Middle frontal gyrus (tissue), 1 donor: ENCODE data around the gene ZNF462.
"Not testable (repeated sequence)": the region's sequence is repeated elsewhere in the genome, so short reads cannot be mapped to it uniquely, and the experiment has no call there.

Experiments used
- DNase-seq: peaks from one replicate; pipeline ENCODE4 v3.0.0-alpha.2; 2015; ENCODE audit warnings: low spot score; ENCODE audit errors: extremely low spot score

The ZNF462 gene

DNA sequence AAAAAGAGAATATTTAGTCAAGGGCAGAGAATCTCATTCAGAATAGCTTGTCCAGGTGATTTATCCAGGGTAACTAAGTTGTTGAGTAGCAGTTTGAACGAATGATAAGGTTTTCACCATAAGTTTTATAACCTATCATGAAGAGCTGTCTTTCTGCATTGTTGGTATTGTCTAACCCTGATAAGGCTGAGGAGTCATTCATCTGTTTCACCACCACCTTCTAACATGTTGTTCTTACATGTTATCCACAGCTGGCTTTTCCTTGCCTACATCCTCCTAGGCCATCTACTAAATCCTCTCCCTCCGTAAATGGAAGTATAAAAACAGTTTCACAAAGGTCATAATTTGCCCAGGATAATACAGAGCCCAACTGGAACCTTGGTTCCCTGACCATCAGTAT lies 24.1 kb downstream of the ZNF462 start:
- no peak for DNase-seq

DNA sequence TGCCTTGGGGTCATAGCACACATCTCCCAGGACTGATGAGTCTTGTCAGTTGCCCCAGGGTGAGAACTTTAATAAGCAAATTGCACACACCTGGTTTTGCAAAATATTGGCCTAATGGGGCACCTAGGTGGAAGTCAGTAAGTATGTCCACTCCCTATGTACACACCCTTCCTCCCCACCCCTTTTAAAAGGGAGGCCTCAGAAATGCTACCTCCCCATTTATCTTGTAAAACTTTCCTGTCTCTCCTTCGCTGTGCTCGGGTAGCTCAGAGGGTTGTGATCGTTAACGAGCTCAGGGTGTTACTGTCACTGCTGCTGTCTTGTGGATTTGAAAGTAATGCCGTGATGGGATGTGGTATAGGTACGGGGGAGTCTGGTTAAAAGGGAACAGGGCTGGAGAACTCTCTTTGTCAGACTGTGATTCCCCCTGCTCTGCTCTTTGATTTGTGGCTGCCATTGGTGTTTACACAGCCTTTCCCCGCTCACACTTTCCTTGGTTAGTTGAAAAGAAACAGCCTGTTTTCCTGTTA lies 26.2 kb downstream of the ZNF462 start:
- no peak for DNase-seq

DNA sequence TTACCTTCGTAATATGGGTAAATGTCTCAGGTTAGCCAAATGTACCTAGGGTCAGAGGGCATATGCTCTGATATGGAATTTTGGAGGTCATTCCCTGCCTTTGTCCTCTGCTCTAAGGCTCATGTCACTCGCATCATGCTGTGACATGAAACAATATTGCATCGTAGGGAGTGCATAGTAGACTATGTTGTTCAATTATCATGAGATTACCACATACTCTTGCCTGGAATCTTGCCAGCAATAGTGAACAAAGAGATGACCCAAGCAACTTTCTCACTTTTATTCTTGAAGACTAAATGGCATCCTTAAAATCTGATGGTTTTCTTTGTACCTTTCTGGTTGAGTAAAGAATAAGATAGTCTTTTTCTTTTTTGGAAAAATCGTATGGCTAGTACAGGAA lies 27.6 kb downstream of the ZNF462 start:
- no peak for DNase-seq

DNA sequence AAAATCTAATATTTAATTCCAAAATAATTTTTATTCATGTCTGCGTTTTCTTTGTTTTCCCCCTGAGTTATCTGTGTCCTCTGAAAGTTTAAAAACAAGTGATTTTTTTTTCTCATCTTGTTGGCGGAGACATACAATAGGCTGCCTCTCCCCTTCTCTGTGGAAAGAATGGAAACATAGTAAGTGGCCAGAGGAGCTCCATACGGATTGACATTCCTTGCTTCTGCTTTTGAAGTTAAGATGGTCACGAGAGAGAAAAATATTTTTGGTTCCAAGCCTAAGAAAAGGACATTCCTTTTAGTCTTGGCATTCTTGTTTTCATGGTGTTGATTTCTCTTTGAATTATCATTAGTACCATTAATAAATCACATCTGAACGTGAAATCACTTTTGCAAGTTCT lies 28.3 kb downstream of the ZNF462 start:
- DNase-seq: no peak

DNA sequence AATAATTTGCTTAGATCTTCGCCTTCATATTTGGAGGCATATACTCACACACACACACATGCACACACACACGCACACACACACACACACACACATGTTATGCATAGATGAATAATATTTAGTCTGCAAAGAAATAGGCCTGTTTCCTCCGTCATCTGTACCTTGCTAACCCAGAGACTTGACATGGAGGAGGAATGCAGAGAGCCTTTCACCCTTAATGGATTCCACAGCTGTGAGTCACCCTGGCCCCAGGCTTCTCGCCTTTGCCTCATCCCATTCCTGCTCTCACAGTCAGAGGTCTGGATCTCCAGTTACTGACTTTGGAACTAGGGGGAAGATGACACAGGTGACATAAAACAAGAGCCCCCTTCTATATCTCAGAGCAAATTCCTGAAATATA lies 29.7 kb downstream of the ZNF462 start:
- no peak for DNase-seq

DNA sequence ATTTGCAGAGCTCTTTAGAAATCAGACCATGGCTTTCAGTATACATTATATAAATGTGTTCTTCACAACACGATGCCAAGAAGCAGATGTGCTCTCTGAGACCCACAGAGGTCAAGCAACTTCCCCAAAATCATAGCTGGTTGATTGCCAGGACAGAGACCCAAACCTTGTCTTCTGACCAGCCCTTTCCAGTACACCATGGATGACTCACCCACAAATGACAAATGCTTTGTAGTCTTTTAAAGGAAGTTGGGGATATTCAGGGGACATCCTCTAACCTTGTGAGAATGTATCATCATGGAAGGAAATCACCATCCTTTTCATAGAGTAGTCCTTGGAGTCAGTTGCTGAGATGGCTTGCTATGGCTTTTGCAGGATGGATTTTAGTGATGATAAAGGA lies 30.1 kb downstream of the ZNF462 start:
- no peak for DNase-seq

DNA sequence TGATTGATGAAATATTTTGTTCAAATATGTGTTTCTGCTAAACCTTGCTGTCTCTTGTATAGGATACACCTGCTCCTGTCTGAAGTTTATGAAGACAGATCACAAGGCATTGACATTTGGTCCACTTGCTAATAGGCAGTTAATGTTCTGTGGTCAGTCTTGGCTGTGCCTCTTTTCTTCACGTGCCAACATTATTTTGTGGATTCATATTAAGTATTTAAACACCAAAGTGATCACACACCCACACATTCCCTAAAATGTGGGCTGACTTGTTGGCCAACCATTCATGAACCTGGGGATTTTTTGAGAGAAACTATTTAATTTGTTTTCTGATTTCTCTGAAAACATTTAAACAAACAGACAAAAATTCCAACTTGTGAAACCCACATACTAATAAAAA lies 33.7 kb downstream of the ZNF462 start:
- no peak for DNase-seq

DNA sequence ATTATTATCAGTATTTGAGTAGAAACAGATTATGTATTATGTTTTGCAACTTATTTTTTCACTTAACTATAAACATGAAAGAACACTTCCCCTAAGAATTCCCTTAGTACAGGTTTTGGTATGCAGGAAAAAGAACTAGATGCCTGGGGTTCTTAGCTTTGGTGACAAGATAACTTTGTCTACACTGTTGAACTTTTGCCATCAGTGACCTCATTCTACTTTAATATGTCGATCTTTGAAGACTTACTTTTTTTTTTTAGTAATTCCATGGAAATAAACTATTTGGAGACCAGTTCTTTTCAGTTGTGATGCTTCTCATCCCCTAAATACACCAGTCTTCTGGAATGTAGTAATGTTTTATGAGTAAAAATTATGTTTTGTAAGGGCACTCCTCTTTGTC lies 34.3 kb downstream of the ZNF462 start:
- no peak for DNase-seq

DNA sequence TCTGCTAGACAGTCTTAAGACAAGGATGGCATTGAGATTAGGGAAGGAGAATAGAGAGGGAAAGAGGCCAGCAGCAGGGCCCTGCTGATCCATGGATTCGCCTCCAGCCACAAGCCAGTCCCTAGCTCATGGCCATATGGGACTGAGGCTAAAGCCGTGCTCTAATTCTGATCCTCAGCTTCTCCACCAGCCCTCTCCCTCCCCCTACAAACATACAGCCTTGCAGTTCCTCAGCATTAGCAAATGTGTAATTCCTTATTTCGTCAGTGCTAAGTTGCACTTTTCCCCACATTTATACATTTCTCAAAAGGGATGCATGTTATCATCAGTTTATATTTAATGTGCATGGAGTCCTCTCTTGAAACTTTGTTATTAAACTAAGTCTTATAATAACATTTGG lies 34.8 kb downstream of the ZNF462 start:
- DNase-seq: no peak

DNA sequence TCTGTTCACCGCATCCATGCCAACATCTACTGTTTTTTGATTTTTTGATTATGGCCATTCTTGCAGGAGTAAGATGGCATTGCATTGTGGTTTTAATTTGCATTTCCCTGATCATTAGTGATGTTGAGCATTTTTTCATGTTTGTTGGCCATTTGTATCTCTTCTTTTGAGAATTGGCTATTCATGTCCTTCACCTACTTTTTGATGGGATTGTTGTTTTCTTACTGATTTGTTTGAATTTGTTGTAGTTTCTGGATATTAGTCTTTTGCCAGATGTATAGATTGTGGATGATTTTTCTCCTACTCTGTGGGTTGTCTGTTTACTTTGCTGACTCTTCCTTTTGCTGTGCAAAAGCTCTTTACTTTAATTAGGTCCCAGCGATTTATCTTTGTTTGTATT lies 37.6 kb downstream of the ZNF462 start:
- not testable (repeated sequence) for DNase-seq

DNA sequence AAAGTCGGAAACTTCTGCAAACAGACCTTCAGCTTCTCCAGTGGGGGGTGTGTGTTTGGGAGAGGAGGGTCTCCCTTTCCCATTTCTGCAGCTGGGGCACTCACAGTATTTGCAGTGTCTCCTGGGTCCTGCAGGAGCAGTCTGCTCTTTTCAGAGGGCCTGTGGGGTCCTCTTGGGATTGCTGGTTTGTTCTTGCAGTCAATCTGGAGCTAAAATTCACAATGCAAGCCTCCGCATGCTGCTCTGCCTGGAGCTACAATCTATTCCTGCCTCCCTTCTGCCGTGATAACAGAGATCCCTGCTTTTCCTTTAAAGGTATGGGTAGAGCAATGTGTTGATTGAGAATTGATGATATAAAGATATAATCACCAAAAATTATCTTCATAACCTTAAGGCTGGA lies 43.2 kb downstream of the ZNF462 start:
- no peak for DNase-seq

DNA sequence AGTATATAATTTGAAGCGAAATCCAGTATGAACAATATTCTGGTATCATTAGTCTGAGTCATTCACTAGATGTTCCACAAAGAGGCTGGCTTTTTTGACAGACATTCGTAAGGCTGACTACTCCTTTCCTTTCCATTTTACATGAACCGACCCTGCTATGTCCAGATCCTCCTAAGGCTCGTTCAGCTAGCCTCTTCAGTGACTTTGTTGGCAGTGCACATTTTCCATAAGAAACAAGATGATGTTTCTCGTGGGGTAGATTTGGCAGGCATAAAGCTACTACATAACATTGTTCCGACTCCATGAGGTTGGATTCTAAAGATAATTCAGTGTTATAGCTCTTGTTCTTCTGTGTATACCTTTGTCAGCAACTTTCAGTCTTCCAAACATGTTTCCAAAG lies 49.0 kb downstream of the ZNF462 start:
- no peak for DNase-seq

DNA sequence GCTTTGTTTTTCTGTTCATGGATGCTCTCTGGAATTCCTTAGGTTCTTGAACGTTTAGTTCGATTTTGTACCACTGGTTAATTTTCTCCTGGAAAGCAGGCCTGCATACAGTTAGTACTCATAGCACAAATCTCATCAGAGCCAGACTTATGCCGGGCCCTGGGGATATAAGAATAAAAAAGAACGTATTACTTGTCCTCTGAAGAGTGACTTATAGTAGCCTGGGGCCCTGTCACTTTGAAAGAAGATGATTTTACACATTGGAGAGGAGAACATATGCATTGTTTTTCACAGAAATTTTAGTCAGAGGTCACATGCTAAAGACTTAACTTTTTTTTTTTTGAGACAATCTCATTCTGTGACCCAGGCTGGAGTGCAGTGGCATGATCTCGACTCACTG lies 50.3 kb downstream of the ZNF462 start:
- DNase-seq: no peak

DNA sequence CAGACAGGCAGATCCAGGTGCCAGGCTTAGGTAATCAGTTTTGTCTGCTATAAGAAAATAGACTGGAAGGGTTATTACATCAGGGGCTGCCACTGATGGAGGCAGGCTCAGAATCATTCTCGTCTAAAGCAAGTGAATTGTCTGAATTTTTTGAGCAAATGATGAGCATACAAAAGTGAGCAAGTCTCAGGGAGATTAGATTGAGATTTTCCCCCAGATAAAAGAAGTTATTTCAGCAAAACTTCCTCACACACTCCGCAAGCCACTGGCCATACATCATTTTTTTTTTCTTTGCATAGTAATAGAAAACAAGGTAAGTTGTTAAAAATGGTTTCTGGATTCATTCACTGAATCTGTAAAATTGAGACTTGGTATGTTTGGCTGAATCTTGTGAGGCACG lies 52.9 kb downstream of the ZNF462 start:
- DNase-seq: no peak

DNA sequence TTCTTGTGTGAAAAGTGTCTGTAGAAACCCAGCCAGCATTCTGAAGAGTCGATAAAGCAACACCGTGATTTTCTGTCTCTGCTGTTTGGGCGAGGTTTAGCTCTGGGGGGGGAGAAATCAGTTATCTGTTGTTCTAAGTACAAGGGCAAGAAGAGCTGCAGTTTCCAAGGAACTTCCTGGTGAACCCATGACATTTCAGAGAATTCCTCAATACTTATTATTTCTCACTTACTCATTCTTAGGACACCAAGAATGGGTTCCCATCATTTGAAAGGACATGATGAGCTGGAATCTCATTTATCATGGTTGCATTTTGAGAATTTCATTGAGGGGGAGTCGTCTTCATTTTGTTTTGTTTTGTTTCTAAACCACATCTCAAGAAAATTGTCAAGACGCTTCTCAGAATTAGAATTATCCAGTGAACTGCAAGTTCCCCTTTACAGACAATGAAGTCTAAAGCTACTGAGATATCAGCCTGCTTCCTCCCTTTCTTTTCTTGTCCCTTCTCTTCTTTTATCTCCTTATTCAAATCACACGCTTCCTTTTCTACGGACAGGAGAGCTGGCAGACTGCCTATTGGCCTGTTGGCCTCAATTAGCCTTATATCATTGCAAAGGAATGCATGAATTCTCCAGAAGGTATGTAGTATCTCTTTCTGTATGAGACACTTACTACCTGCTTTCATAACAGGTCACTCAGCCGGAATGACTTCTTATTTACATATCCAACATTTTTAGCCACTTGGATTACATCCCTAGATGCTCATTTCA lies 53.7 kb downstream of the ZNF462 start:
- DNase-seq: no peak

DNA sequence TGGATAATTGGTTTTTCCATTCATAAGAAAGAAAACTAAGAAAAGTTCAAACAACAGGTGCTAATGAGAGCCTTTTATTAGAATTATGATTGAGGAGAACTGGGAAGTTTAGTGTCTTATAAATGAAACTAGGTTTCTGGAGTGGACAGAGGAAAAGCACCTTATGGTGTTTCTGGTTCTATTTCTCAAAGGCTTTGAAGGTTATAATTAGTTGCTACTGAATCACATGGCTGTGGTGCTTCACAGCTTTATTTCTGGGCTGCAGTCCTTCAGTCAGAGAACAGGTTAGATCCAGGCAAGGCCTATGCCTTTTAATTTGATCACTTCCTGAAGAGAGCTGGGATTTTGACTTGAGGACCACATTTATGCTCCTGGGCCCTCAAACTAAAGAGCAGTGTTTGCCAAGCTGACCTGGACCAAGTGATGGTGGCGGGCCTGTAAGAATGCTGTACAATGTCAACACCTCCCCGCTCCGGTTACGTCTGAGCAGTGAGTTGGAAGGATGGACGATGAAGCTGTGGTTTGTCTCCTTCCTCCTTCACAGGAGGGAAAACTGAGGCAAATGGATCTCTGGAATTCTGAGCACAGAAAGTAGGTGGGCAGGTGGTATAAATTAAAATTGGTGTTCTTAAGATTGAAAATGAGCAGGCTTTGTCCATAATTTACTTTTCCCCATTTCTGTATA lies 56.0 kb downstream of the ZNF462 start:
- DNase-seq: no peak

DNA sequence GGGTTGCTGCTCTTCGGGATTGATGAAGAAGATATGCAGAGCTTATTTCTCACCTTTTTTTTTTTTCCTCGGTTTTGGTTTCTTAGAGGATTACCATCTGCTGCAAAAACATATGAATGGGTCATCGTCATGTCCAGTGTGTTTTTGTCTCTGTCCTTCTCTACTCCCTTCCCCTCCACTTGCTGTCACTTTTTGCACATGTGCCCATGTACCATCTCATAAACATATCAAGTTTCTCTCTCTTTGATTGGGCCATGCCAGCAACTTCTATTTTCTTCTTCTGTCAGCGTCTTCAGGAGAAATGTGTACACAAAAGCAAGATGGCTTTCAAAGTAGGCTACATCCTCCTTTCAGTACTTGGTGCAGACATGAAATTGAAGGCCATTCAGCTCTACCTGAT lies 57.1 kb downstream of the ZNF462 start:
- no peak for DNase-seq

DNA sequence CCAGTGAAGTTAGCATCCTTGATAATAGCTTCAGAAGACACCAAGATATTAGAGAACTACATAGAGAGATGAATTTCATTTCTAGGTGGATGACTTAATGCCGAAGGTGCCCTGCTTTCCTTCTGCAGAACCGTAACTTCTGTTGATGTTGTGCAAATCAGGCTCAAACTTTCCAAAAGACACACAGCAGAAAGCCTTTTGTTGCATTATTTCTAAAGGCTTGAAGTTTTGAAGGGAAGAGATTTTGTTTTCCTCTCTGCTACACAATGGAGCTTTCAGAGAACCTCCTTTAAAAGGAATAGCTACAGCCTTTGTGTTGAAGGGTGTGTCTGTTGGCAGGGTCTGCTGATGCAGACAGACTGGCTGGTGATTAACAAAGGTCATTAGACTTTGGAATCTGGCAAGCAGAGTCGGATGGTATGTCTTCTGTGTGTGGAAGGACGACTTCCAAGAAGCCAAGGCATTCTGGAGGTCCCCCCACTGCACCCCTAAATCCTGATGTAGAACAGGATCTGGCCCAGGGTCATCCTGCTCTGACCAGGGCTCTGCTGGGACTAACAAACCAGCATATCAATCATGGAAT lies 57.8 kb downstream of the ZNF462 start:
- DNase-seq: no peak

DNA sequence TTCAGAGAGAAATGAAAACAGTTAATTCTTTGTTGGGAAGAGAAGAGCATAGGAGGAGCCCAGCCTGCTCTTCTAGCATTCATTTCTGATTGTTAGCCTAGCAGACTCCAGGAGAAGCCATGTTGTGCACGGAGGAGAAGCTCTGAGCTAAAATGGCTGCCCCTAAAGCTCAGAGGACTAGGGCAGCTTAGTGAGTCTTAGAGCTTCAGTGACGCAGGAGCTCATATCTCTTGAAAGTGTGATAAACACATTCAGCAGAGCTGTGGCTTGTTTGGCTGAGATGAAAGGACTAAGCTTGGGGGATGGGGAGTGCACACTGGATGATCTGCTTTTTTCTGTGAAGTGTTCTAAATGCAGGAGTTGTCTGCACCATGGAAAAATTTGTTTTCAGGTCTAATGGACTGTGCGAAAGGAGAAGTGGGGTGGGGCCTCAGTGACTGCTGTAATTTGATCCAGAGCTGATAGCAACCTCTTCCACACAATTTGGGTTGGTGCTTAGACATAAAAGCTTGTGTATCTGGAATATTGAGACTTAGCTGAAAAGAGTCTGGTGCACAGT lies 58.5 kb downstream of the ZNF462 start:
- DNase-seq: no peak

DNA sequence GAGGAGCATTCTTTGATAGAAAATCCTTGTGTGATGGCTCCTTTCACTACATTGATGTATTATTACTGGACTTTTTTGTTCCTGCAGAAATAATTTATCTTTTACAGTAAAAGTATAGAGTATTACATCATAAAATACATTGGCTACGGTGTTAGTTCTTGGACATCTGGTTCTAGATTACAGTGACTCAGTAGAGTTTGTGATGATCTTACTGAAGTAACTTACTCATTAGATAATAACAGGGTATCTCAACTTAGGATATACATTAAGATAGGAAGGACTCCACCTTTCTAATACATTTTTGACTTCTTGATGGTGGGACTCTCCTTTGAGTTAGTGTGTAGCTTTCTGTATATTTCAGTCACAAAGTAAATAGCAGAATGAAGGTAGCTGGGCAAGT lies 59.1 kb downstream of the ZNF462 start:
- DNase-seq: no peak

DNA sequence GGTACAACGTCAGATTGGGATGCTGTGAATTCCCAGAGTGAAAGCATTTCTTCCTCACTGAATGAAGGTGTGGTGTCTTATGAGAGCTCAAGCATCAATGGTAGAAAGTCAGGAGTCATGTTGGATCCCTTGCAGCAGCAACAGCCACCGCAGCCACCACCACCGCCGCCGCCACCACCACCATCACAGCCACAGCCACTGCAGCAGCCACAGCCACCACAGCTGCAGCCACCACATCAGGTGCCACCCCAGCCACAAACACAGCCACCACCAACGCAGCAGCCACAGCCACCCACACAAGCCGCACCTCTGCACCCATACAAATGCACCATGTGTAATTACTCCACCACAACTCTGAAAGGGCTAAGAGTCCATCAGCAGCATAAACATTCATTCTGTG lies 62.4 kb downstream of the ZNF462 start:
- DNase-seq: no peak

DNA sequence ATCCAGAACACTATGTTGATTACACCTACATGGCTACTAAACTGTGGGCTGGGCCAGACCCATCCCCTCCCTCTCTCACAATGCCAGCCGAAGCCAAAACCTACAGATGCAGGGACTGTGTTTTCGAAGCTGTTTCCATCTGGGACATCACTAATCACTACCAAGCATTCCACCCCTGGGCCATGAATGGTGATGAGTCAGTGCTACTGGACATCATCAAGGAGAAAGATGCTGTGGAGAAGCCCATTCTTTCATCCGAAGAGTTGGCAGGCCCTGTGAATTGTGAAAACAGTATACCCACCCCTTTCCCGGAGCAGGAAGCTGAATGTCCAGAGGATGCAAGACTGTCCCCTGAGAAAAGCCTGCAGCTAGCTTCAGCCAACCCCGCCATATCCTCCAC lies 65.0 kb downstream of the ZNF462 start:
- no peak for DNase-seq
